Measurements from ENCODE around the gene TMX3.

DNA sequence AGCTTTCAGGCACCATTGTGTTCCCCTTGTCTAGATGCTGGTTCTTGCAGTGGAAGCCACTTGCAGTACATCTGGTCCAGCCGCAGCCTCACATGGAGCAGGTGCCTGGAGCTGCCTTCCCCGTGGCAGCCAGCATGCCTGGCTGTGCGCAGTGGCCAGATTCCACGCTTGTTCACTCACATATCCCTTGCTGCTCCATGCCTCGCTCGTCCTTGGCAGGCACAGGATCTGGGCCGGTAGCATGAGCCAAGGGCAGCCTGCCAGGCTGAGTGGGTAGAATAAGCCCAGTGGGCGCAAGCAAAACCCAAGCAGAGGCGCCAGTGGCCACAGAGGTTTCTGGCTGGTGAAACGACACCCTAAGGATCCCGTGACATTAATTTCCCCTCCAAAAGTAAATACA lies 20.6 kb downstream of the TMX3 start:
- TF ChIP-seq, protein P1, sequence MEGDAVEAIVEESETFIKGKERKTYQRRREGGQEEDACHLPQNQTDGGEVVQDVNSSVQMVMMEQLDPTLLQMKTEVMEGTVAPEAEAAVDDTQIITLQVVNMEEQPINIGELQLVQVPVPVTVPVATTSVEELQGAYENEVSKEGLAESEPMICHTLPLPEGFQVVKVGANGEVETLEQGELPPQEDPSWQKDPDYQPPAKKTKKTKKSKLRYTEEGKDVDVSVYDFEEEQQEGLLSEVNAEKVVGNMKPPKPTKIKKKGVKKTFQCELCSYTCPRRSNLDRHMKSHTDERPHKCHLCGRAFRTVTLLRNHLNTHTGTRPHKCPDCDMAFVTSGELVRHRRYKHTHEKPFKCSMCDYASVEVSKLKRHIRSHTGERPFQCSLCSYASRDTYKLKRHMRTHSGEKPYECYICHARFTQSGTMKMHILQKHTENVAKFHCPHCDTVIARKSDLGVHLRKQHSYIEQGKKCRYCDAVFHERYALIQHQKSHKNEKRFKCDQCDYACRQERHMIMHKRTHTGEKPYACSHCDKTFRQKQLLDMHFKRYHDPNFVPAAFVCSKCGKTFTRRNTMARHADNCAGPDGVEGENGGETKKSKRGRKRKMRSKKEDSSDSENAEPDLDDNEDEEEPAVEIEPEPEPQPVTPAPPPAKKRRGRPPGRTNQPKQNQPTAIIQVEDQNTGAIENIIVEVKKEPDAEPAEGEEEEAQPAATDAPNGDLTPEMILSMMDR (IDR thresholded peaks at IDR 0.05; ENCODE audit: extremely low read depth in 1 of 2, insufficient read depth in 1 of 2, low read depth in 1 of 2, low read length in 2 of 2): no peak
- TF ChIP-seq FOS (IDR thresholded peaks at IDR 0.05; ENCODE audit: borderline replicate concordance, insufficient read depth, low read length) (no peak), POLR2A (IDR thresholded peaks at IDR 0.05; ENCODE audit: low read depth, low read length) (no peak), EZH2 (IDR thresholded peaks at IDR 0.05; ENCODE audit: borderline replicate concordance, low read depth, low read length, severe bottlenecking) (no peak), POLR2AphosphoS5 (IDR thresholded peaks at IDR 0.05; ENCODE audit: insufficient read depth, low read depth, low read length) (no peak), MYC (IDR thresholded peaks at IDR 0.05; ENCODE audit: low read depth, low read length) (no peak), GATA2 (IDR thresholded peaks at IDR 0.05; ENCODE audit: insufficient read depth, insufficient read length, low read depth, low read length) (no peak), JUN (IDR thresholded peaks at IDR 0.05; ENCODE audit: borderline replicate concordance, insufficient read depth, insufficient read length, low read depth) (no peak)
- TF ChIP-seq, protein P2, sequence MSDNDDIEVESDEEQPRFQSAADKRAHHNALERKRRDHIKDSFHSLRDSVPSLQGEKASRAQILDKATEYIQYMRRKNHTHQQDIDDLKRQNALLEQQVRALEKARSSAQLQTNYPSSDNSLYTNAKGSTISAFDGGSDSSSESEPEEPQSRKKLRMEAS (IDR thresholded peaks at IDR 0.05; ENCODE audit: insufficient read depth, insufficient read length): no peak

All from endothelial cell of umbilical vein (primary cell).